Mucosa of descending colon (tissue), 3 donors: ENCODE results near the gene NR2F1-AS1. TPM values are rescaled to one million over a fixed set of nuclear protein-coding genes. Genes with fewer than 3 reads are reported as not detected.
"Not testable (repeated sequence)": the region's sequence is repeated elsewhere in the genome, so short reads cannot be mapped to it uniquely, and the experiment has no call there.

ENCODE experiments used
- ATAC-seq: fragments of 200-7000 bp; cut with Tn5 transposase; one replicate; pipeline ENCODE4 v1.9.1; 2020; ENCODE audit warnings: mild to moderate bottlenecking, moderate library complexity
- DNase-seq, 3 donors: peaks; one replicate each; pipeline ENCODE4 v3.0.0-alpha.2; 2020
- H3K36me3 ChIP-seq: fragments of 200-600 bp; one replicate; pipeline ENCODE4 v1.8.0; 2021; ENCODE audit warnings: low read depth, mild to moderate bottlenecking
- H3K4me1 ChIP-seq: fragments of 200-600 bp; one replicate; pipeline ENCODE4 v1.8.0; 2021; ENCODE audit warnings: low read depth, mild to moderate bottlenecking
- H3K4me3 ChIP-seq: fragments of 200-600 bp; one replicate; pipeline ENCODE4 v1.8.0; 2021; ENCODE audit warnings: mild to moderate bottlenecking
- H3K9me3 ChIP-seq: fragments of 200-600 bp; one replicate; pipeline ENCODE4 v1.8.0; 2021; ENCODE audit warnings: mild to moderate bottlenecking
- intact Hi-C, 2 donors: fragments of 100-400 bp; cut with DNase I in 1 of 2; cut with micrococcal nuclease in 1 of 2; formaldehyde crosslinking; loops; one replicate each; pipeline versions ENCODE4 v1.11.0 to v1.11.1; 2022; cut with DNase I, micrococcal nuclease
- total RNA-seq, 3 donors: library from RNA; stranded (reverse); fragmentation: NEBNext Ultra II Directional in 2 of 3; extraction: Animal tissue kit (Norgen Biotek cat#: 25700) in 2 of 3; gene quantifications; one replicate each; pipeline versions ENCODE4 v1.2.1 to v1.2.4, GENCODE V29; 2021 to 2023
- TF ChIP-seq, protein P1 (sequence below): fragments of 200-600 bp; IDR thresholded peaks from one replicate; pipeline ENCODE4 v1.8.0; 2022; ENCODE audit warnings: antibody characterized with exemption, mild to moderate bottlenecking
- donor health status: DM: no; HTN: no; CAD: no; lungs with moderate emphysema.
- donor health status: DM: no; HTN: no; CAD: no.
- donor health status: DM: no; HTN: yes; CAD: no.

The NR2F1-AS1 gene
- total RNA-seq, 3 donors from 2014 or later: 1.5 to 5.7 (median 2.2) TPM

DNA sequence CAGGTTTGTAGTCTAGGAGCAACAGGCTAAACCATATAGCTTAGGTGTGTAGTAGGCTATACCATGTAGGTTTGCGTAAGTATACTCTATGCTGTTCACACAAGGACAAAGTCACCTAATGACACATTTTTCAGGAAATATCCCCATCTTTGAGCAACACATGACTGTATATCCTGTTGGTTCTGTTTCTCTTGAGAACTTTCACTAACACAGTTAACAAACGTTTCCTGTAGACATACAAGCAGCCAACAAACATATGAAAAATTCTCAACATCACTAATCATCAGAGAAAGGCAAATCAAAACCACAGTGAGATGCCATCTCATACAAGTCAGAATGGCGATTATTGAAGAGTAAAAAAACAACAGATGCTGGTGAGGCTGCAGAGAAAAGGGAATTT, 68.2 kb downstream of the NR2F1-AS1 start:
- no peak overlapping the region for H3K4me3 ChIP-seq
- ATAC-seq: no peak
- intact Hi-C loops: no loop called here
- H3K36me3 ChIP-seq: no peaks in the 10 kb centered on the region
- H3K9me3 ChIP-seq: no peaks in the 10 kb centered on the region
- H3K4me1 ChIP-seq: no peaks in the 10 kb centered on the region
- DNase-seq: no peak
- TF ChIP-seq, protein P1, sequence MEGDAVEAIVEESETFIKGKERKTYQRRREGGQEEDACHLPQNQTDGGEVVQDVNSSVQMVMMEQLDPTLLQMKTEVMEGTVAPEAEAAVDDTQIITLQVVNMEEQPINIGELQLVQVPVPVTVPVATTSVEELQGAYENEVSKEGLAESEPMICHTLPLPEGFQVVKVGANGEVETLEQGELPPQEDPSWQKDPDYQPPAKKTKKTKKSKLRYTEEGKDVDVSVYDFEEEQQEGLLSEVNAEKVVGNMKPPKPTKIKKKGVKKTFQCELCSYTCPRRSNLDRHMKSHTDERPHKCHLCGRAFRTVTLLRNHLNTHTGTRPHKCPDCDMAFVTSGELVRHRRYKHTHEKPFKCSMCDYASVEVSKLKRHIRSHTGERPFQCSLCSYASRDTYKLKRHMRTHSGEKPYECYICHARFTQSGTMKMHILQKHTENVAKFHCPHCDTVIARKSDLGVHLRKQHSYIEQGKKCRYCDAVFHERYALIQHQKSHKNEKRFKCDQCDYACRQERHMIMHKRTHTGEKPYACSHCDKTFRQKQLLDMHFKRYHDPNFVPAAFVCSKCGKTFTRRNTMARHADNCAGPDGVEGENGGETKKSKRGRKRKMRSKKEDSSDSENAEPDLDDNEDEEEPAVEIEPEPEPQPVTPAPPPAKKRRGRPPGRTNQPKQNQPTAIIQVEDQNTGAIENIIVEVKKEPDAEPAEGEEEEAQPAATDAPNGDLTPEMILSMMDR: no peak

DNA sequence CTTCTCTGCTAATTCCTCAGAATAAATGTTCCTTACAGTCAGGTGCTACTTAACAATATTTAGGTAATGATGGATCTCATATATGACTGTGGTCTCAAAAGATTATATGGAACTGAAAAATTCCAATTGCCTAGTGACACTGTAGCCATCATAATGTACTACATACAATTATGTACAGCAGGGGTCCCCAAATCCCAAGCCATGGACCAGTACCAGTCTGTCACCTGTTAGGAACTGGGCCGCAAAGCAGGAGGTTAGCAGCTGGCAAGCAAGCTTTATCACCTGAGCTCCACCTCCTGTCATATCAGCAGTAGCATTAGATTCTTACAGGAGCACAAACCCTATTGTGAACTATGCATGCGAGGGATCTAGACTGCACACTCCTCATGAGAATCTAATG, 69.6 kb downstream of the NR2F1-AS1 start:
- H3K4me1 ChIP-seq: no peaks in the 10 kb centered on the region
- DNase-seq: no peak
- no peaks in the 10 kb centered on the region for H3K36me3 ChIP-seq
- no peaks in the 10 kb centered on the region for H3K9me3 ChIP-seq
- H3K4me3 ChIP-seq: no peak overlapping the region
- intact Hi-C loops: no loop called here
- no peak for ATAC-seq
- TF ChIP-seq, protein P1: no peak

DNA sequence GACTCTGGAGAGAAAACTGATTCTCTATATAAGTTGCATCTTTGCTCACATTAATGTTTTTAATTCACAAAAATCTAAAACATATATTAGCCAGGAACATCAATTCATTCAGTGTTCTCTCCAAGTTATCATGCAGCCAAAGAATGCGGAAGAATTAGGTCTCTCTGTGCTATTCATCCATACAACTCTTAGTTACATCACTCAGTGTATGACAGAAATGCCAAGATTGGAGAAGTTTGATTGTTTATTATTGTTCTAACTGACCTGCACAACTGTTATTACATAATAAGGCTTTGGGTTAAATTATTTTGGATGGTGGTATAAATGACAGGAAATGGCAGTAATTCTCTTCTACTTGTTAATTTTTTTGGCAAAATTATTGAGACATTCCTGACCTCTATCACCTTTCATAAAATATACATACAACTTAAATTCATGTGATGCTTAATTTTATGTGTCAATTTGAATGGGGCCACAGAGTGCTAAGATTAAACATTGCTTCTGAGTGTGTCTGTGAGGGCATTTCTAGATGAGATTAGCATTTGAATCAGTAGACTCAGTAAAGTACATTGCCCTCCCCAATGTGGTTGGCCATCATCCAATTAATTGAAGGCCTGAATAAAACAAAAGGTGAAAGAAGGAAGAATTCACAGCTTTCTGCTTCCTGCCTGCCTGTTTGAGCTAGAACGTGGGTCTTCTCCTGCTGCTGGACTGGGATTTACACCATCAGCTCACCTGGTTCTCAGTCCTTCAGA, 70.2 kb downstream of the NR2F1-AS1 start:
- TF ChIP-seq, protein P1: no peak
- intact Hi-C loops: no loop called here
- no peak for ATAC-seq

DNA sequence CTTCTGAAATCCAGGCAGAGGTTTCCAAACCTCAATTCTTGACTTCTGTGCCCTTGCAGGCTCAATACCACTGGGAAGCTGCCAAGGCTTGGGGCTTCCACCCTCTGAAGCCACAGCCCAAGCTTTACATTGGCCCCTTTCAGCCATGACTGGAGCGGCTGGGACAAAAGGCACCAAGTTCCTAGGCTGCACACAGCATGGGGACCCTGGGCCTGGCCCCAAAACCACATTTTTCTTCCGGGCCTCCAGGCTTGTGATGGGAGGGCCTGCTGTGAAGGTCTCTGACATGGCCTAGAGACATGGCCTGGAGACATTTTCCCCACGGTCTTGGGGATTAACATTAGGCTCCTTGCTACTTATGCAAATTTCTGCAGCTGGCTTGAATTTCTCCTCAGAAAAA, 75.5 kb downstream of the NR2F1-AS1 start:
- H3K9me3 ChIP-seq, H3K4me3 ChIP-seq, DNase-seq, ATAC-seq, H3K36me3 ChIP-seq, H3K4me1 ChIP-seq, intact Hi-C loops: not testable (repeated sequence)

More for the DNA sequence above, 70.2 kb downstream of the NR2F1-AS1 start:
- no peak for DNase-seq
- no peaks in the 10 kb centered on the region for H3K4me1 ChIP-seq
- no peak overlapping the region for H3K4me3 ChIP-seq
- no peaks in the 10 kb centered on the region for H3K36me3 ChIP-seq
- no peaks in the 10 kb centered on the region for H3K9me3 ChIP-seq

DNA sequence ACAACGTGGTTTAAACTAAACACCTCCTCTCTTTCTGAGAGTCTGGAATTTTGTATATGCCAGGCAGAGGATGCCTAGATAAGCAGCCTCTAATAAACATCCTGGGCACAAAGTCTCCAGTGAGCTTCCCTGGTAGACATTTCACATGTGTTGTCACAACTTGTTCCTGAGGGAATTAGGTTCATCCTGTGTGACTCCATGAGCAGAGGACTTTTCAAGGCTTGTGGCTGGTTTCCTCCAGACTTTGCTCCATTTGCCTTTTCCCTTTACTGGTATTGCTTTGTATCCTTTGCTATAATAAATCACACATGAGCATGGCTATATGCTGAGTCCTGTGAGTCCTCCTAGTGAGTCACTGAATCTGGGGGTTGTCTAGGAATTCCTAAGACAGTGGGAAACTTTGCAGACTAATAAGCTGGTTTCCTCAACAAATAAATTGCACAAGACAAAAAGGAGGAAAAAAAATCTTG, 77.4 kb downstream of the NR2F1-AS1 start:
- H3K4me1 ChIP-seq: no peaks in the 10 kb centered on the region
- DNase-seq (no peak), ATAC-seq (no peak)
- intact Hi-C loops: no loop called here
- TF ChIP-seq, protein P1: no peak
- H3K9me3 ChIP-seq: no peaks in the 10 kb centered on the region
- H3K36me3 ChIP-seq: no peaks in the 10 kb centered on the region
- H3K4me3 ChIP-seq: no peak overlapping the region

DNA sequence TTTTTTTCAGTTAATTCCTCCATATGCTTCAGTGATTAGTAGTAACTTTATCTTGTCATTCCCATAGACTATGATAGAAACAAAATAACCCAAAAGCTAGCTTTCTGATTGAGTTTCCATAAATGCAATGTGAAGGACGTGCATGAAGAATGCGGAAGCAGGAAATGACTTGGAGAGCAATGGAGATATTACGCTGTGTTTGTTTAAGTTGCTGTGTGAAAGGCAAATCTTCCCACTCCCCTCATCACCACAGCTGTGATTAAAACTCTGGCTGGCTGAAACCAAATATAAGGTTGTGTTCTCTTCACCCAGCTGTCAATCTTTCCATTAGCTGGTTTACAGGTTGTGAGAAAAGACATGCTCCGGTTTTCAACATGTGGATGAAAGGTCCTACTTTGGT, 83.9 kb downstream of the NR2F1-AS1 start:
- no peaks in the 10 kb centered on the region for H3K4me1 ChIP-seq
- no peaks in the 10 kb centered on the region for H3K9me3 ChIP-seq
- no peak for DNase-seq
- H3K36me3 ChIP-seq: no peaks in the 10 kb centered on the region
- TF ChIP-seq, protein P1: no peak
- intact Hi-C loops: no loop called here
- H3K4me3 ChIP-seq: no peak overlapping the region
- ATAC-seq: no peak
